Brain microvascular endothelial cell (primary cell): ENCODE measurements around the gene KCNE4.
"Not testable (repeated sequence)": the region's sequence is repeated elsewhere in the genome, so short reads cannot be mapped to it uniquely, and the experiment has no call there.

ENCODE experiments used
- DNase-seq: peaks from one replicate; pipeline ENCODE4 v3.0.0-alpha.2; 2020
- H3K27ac ChIP-seq: fragments of 250-450 bp; sonication (Bioruptor Pico); 2 replicates; pipeline ENCODE4 v1.5.1; 2020; ENCODE audit warnings: mild to moderate bottlenecking, moderate library complexity
- H3K27me3 ChIP-seq: fragments of 250-450 bp; sonication (Bioruptor Pico); replicated peaks from 2 replicates; pipeline ENCODE4 v1.5.1; 2020; ENCODE audit warnings: mild to moderate bottlenecking
- H3K36me3 ChIP-seq: fragments of 250-450 bp; sonication (Bioruptor Pico); replicated peaks from 2 replicates; pipeline ENCODE4 v1.5.1; 2020; ENCODE audit warnings: mild to moderate bottlenecking
- H3K4me3 ChIP-seq: 2 replicates; pipeline ENCODE4 v1.5.1; 2011; ENCODE audit warnings: low read depth, mild to moderate bottlenecking, control low read depth, low read length, moderate library complexity
- in situ Hi-C: cut with HindIII; loops from 2 replicates; pipeline ENCODE4 v1.10.0; 2017; ENCODE audit warnings: low sequenced_read_pairs, low pct_ligation_motif_present
- TF ChIP-seq, protein P1 (sequence below): IDR thresholded peaks from 2 replicates; pipeline ENCODE4 v1.5.1; 2011; ENCODE audit warnings: low read depth, mild to moderate bottlenecking, moderate library complexity, low read length, control low read depth, inconsistent platforms; ENCODE audit errors: missing control alignments

The KCNE4 gene

DNA sequence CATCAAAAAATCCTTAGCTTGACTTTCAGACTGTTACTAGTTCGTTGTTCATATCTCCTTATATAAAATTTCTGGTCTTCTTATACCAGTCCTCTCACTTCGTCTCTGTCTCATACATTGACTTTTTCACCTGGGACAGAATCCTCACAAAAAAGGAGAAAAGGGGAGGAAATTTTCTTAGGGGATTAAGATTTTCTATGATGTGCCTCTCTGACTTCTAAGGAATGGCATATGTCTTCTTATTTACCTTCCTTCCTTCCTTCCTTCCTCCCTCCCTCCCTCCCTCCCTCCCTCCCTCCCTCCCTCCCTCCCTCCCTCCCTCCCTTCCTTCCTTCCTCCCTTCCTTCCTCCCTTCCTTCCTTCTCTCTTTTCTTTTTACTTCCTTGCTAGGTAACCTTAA, 27.9 kb downstream of the KCNE4 start:
- no peak overlapping the region for H3K27ac ChIP-seq
- TF ChIP-seq, protein P1, sequence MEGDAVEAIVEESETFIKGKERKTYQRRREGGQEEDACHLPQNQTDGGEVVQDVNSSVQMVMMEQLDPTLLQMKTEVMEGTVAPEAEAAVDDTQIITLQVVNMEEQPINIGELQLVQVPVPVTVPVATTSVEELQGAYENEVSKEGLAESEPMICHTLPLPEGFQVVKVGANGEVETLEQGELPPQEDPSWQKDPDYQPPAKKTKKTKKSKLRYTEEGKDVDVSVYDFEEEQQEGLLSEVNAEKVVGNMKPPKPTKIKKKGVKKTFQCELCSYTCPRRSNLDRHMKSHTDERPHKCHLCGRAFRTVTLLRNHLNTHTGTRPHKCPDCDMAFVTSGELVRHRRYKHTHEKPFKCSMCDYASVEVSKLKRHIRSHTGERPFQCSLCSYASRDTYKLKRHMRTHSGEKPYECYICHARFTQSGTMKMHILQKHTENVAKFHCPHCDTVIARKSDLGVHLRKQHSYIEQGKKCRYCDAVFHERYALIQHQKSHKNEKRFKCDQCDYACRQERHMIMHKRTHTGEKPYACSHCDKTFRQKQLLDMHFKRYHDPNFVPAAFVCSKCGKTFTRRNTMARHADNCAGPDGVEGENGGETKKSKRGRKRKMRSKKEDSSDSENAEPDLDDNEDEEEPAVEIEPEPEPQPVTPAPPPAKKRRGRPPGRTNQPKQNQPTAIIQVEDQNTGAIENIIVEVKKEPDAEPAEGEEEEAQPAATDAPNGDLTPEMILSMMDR = no peak
- in situ Hi-C loops = no loop called here

DNA sequence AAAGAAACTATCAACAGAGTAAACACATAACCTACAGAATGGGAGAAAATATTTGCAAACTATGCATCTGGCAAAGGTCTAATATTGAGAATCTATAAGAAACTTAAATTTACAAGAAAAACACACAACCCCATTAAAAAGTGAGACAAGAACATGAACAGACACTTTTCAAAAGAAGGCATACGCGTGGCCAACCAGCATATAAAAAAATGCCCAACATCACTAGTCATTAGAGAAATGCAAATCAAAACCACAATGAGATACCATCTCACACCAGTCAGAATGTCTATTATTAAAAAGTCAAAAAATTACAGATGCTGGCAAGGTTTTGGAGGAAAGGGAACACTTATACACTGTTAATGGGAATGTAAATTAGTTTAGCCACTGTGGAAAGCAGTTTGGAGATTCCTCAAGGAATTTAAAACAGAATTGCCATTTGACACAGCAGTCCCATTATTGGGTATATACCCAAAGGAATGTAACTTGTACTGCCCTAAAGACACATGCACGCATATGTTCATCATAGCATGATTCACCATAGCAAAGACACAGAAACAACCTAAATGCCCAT, 28.9 kb downstream of the KCNE4 start:
- H3K27ac ChIP-seq, H3K4me3 ChIP-seq, in situ Hi-C loops, H3K36me3 ChIP-seq, H3K27me3 ChIP-seq, DNase-seq: not testable (repeated sequence)

More for the DNA sequence above, 27.9 kb downstream of the KCNE4 start:
- Histone ChIP-seq H3K27me3 (no peaks in the 10 kb centered on the region), H3K36me3 (no peaks in the 10 kb centered on the region), H3K4me3 (no peak overlapping the region)
- no peak for DNase-seq

DNA sequence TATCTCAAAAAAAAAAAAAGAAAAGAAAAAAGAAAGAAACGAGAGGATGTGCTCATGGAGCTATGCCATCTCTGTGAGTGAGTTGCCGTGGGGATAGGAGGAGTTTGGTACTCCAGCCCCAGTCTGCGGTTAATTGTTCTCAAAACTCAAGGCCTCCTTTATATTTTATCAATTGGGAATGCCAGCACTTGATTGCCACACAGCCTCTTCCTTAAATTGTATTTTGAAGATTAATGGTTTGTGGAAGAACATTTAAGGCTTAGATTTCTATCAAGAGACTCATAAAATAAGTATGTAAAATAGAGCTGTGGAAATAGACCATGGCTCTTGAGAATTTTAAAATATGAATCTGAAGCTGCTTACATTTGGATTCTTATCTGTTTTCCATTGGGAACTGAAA, 29.8 kb downstream of the KCNE4 start:
- Histone ChIP-seq H3K36me3 (no peaks in the 10 kb centered on the region), H3K4me3 (no peak overlapping the region), H3K27ac (no peak overlapping the region), H3K27me3 (no peaks in the 10 kb centered on the region)
- in situ Hi-C loops = no loop called here
- DNase-seq = no peak
- TF ChIP-seq, protein P1 = no peak

DNA sequence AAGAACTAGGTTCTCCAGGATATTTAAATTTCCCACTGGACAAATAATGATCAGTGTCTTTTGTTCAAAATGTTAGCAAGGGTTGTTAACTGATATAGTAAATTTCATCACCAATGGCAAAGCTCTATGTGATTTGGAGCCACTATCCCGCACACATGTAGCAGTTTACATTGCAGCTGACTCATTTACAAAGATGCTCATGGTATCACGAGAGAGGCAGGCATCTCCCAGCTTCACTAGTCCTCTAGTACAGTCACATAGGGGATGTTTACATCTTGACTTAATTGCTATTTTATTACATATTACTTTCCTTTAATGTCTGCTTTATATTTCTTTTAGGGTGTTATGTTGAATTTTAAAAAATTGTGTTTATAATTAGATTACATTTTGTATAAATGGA, 30.7 kb downstream of the KCNE4 start:
- no peak for DNase-seq
- in situ Hi-C loops = no loop called here
- TF ChIP-seq, protein P1 = no peak

DNA sequence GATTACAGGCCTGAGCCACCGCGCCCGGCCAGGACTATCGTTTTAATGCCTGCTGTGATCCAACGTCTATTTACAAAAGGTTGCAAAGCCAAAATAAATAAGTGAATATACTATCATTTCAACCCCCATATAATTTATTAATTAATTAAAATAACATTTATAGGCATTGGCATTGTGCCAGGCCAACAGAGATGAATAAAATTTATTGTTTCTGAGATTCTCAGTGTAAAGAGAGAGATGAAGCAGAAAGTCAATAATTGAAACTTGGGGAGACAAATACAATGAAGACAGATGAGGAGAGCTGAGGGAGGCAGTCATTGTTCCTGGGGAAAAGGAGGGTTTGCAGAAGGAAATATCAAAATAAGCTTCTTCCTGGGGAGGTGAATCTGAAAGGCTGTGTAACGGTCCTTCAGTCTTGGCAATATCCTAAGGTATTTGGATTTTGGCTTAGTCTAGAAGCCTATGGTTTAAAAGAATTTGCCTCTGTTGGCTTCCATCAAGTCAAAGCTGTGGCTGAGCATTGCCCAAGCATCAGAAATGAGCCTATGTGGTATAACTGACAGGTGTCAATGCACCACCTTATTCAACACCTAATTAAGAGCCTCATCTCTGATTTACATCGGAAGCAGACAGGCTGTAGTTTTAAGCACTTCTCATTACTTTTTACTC, 31.5 kb downstream of the KCNE4 start:
- in situ Hi-C loops = no loop called here
- TF ChIP-seq, protein P1 = no peak

More for the DNA sequence above, 30.7 kb downstream of the KCNE4 start:
- Histone ChIP-seq H3K36me3 (no peaks in the 10 kb centered on the region), H3K4me3 (no peak overlapping the region), H3K27me3 (no peaks in the 10 kb centered on the region), H3K27ac (no peak overlapping the region)

DNA sequence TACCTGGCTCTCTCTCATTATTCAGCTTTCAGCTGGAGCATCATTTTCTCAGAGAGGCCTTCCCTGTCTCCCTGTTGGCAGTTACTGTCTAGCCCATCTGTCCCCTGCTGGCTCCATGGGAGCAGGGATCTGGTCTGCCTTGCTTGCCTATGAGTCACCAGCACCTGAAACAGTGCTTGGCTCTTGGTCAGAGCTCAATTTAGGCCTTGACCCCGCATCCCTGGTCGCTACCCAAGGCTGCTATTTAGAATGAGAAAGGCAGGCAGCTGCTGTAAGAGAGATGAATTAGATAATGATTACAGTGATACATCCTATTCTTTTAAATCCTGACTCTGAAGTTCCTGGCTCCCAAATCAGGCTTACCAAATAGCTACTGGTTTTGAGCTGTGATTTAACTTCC, 32.9 kb downstream of the KCNE4 start:
- H3K27ac ChIP-seq = no peak overlapping the region
- H3K36me3 ChIP-seq = no peaks in the 10 kb centered on the region
- H3K27me3 ChIP-seq = no peaks in the 10 kb centered on the region
- no peak overlapping the region for H3K4me3 ChIP-seq
- DNase-seq = no peak
- in situ Hi-C loops = no loop called here
- TF ChIP-seq, protein P1 = no peak

More for the DNA sequence above, 31.5 kb downstream of the KCNE4 start:
- no peaks in the 10 kb centered on the region for H3K36me3 ChIP-seq
- DNase-seq = no peak
- H3K27me3 ChIP-seq = no peaks in the 10 kb centered on the region
- no peak overlapping the region for H3K4me3 ChIP-seq
- no peak overlapping the region for H3K27ac ChIP-seq
